Ovary (tissue), 9 donors: ENCODE measurements around the gene HOXA11. TPM values are rescaled to one million over a fixed set of nuclear protein-coding genes. Genes with fewer than 3 reads are reported as not detected.

Experiments used
- DNase-seq, 5 donors: peaks; one replicate each; pipeline ENCODE4 v3.0.0-alpha.2; 2019 to 2020
- H3K27ac ChIP-seq, 2 donors: fragments of 200-600 bp; one replicate each; pipeline versions ENCODE4 v1.5.1 to v1.8.0; 2019 to 2022
- H3K27me3 ChIP-seq: fragments of 200-600 bp; one replicate; pipeline ENCODE4 v1.8.0; 2022
- H3K36me3 ChIP-seq: fragments of 200-600 bp; sonication (generic); one replicate; pipeline ENCODE4 v1.5.1; 2019
- H3K4me1 ChIP-seq: one replicate; pipeline ENCODE4 v1.8.1; 2013; ENCODE audit warnings: mild to moderate bottlenecking, moderate library complexity; ENCODE audit not compliant: insufficient read depth
- H3K4me3 ChIP-seq: fragments of 200-600 bp; sonication (generic); one replicate; pipeline ENCODE4 v1.5.1; 2017
- H3K9me3 ChIP-seq, 2 donors: fragments of 200-600 bp in 1 of 2; sonication (generic) in 1 of 2; one replicate each; pipeline versions ENCODE4 v1.5.1 to v1.8.1; 2013 to 2019; ENCODE audit warnings: mild to moderate bottlenecking in 1 of 2, moderate library complexity in 1 of 2
- CTCF ChIP-seq, 3 donors: fragments of 450-650 bp in 2 of 3; fragments of 200-600 bp in 1 of 3; IDR thresholded peaks; one replicate each; pipeline versions ENCODE4 v1.5.1 to v1.8.0; 2016 to 2022; ENCODE audit warnings: antibody characterized with exemption in 3 of 3, mild to moderate bottlenecking in 1 of 3
- EP300 ChIP-seq: sonication (generic); formaldehyde crosslinking; IDR thresholded peaks from one replicate; pipeline ENCODE4 v1.6.1; 2017; ENCODE audit warnings: antibody characterized with exemption
- POLR2A ChIP-seq: fragments of 450-650 bp; IDR thresholded peaks from one replicate; pipeline ENCODE4 v1.6.1; 2017; ENCODE audit warnings: antibody characterized with exemption, mild to moderate bottlenecking, moderate library complexity
- WGBS, 3 donors: extraction: QIAGEN DNeasy Blood & Tissue Kit in 1 of 3; methylation state at CpG; one replicate each; pipeline versions ENCODE4 v1.1.5 to v1.1.7; 2013 to 2017; 5-methylcytosine and 5-hydroxymethylcytosine counted together
- intact Hi-C, 4 donors: fragments of 100-400 bp; cut with DNase I; formaldehyde crosslinking; loops; one replicate each; pipeline versions ENCODE4 v1.11.0 to v1.15.1; 2022 to 2023
- polyA plus RNA-seq, 2 donors: library from polyadenylated mRNA; stranded (reverse); fragments of 200-250 nt in 1 of 2; fragments of 350-450 nt in 1 of 2; fragmentation: Illumina TruSeq in 1 of 2; extraction: RNeasy Lipid Tissue Mini Kit (QIAGEN cat#74804) in 1 of 2; gene quantifications; one replicate each; pipeline ENCODE4 v1.2.3, GENCODE V29; 2013 to 2014
- total RNA-seq, 7 donors: library from RNA; depleted of rRNA in 2 of 7; stranded (reverse); fragments of >200 nt in 2 of 7; fragmentation: NEBNext Ultra II Directional in 3 of 7; extraction: Animal tissue kit (Norgen Biotek cat#: 25700) in 3 of 7; gene quantifications; one replicate each; pipeline versions ENCODE4 v1.1.0 to v1.2.4, GENCODE V29; 2016 to 2023
- donor health status: DM: no; HTN: no; CAD: no; lungs with moderate emphysema.
- donor health status: DM: no; HTN: no; CAD: no.
- donor health status: Bipolar disorder and iron deficiency.
- donor health status: DM: yes; HTN: yes; CAD: no.
- donor health status: DM: no; HTN: no; CAD: no.
- donor health status: DM: yes; HTN: yes; CAD: no.

The HOXA11 gene
- total and polyA plus RNA-seq, 9 donors: 0.11 to 2.0 (median 0.91) TPM; not detected in 3

DNA sequence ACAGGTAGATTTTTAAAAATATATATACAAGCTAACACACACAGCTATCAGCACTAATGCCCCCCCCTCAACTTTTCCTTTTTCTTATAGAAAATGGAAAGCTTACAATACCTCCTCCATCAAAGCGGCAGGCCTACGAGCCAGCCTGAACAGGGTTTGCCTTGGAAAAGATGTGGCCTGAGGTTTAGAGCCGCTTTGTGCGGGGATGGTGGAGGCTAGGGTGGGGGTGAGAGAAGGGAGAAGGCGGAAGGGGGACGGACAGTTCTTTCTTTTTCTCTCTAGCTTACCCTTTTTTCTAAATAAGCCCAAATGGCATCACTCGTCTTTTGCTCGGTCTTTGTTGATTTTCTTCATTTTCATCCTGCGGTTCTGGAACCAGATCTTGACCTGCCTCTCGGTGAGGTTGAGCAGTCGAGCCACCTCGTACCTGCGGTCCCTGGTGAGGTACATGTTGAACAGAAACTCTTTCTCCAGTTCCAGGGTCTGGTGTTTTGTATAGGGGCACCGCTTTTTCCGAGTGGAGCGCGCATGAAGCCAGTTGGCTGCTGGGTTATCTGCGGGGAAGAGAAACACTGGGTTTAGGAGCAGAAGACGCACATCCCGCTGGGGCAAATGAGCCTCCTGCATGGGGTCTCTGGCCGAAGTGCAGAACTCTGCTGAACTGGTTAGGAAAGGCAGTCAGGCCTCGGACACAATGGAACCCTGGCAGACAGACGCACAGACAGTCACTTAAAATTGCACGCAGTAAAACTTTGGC, 21.6 kb downstream of the HOXA11 start:
- H3K36me3 ChIP-seq: no peaks in the 10 kb centered on the region
- H3K4me1 ChIP-seq: peaks cover 2% of the 10 kb centered on the region
- 72 to 82% (median 81%) methylated on average over 24 of the region's 24 CpGs for WGBS, 3 donors
- no peak for TF ChIP-seq CTCF (IDR thresholded peaks at IDR 0.05)
- no peak for TF ChIP-seq POLR2A
- no peak for TF ChIP-seq EP300
- DNase-seq: peak in 2 of 5 donors; percentile 8 to 23
- intact Hi-C loops: loop anchor here in 3 of 4 donors (5.0 to 10.0 kb wide), 4 partner anchors 789 to 1279 kb away; no protein-coding TSS in a partner anchor
- H3K4me3 ChIP-seq: peak overlapping the region; percentile 53
- H3K9me3 ChIP-seq: no peaks in the 10 kb centered on the region
- H3K27ac ChIP-seq: no peak overlapping the region
- H3K27me3 ChIP-seq: peaks cover 11% of the 10 kb centered on the region

DNA sequence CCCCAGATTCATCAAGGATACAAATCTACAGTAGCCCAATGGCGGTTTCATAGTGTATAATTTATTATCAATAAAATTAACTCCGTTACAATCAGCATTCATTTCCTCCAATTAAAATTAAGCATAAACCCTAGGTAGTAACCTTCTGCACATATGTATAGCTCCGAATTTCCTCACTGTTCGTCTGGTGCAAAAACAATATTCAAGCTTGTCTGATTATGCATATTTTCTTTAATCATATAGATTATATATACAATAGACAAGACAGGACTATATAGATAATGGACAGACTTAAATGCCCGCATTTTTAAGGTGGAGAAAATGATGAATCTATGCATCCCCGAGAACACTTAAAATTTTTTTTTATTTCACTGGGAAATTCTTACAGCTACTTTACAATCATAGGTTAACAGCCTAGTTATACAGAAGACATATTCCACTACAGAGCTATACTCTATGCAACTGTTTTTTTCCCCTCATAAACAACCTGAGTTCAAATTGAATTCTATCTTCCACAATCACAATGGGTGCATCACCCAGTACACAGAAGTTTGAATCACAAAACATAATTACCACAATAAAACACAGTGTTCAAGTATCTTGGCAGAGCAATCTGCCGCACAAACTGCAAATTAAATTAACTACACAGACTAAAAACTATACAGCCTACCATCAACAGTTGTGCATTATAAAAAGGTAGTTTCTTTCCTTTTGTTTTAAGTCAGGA, 22.3 kb downstream of the HOXA11 start:
- no peaks in the 10 kb centered on the region for H3K9me3 ChIP-seq
- H3K27ac ChIP-seq: no peak overlapping the region
- 84 to 90% (median 88%) methylated on average over 7 of the region's 7 CpGs for WGBS, 3 donors
- peaks cover 9% of the 10 kb centered on the region for H3K27me3 ChIP-seq
- H3K36me3 ChIP-seq: no peaks in the 10 kb centered on the region
- intact Hi-C loops: loop anchor here in 3 of 4 donors (5.0 to 10.0 kb wide), 4 partner anchors 788 to 1278 kb away; no protein-coding TSS in a partner anchor
- TF ChIP-seq CTCF (IDR thresholded peaks at IDR 0.05) (no peak), EP300 (no peak), POLR2A (no peak)
- H3K4me1 ChIP-seq: peaks cover 2% of the 10 kb centered on the region
- peak overlapping the region; percentile 53 for H3K4me3 ChIP-seq
- no peak for DNase-seq

DNA sequence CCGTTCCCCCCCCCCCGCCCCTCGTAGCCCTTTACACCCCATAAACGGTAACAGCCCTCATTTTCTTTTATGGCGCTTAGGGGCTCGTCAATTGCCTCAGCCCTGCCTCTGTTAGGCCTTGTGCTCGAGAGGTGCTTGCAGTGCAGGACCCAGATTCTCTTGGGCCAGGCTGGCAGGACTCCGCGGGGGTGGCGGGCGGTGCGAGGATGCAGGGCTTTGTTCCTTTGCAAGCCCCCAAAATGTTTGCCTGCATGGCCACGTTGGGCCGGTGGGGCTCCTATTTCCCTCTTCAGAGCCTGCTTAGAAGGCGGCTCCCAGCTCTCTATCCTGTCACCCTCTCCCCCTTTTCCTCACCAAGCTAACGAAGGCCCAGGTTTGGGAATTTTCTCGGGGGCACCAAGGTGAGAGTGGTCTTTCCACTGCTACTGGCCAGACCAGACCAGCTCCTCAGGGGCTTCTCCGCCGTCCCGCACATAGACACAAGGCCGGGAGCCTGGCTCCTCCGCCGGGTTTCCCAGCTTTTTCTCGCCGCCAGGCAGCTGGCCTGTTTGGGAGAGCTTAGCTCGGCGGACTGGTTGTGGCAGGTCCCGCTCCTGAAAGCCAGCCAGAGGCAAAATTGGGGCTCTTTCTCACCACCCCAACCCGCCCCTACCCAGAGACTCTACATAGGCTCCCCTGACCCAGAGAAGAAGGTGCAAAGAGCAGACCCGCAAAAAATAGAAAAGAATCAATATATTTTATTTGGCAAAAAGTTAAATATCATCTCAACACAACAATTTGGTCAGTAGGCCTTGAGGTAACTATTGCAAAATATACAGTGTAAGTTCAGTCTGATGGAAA, 23.1 kb downstream of the HOXA11 start:
- Histone ChIP-seq H3K4me1 (peaks cover 2% of the 10 kb centered on the region), H3K4me3 (no peak overlapping the region), H3K27me3 (peaks cover 9% of the 10 kb centered on the region), H3K36me3 (no peaks in the 10 kb centered on the region), H3K9me3 (no peaks in the 10 kb centered on the region), H3K27ac (no peak overlapping the region)
- 62 to 69% (median 62%) methylated on average over 28 to 30 of the region's 30 CpGs for WGBS, 3 donors
- intact Hi-C loops: loop anchor here in 3 of 4 donors (5.0 to 10.0 kb wide), 4 partner anchors 787 to 1277 kb away; no protein-coding TSS in a partner anchor
- DNase-seq: peak in 3 of 5 donors; percentile 12 to 30 (median 19)
- TF ChIP-seq EP300: no peak
- TF ChIP-seq CTCF (IDR thresholded peaks at IDR 0.05): no peak
- no peak for TF ChIP-seq POLR2A

DNA sequence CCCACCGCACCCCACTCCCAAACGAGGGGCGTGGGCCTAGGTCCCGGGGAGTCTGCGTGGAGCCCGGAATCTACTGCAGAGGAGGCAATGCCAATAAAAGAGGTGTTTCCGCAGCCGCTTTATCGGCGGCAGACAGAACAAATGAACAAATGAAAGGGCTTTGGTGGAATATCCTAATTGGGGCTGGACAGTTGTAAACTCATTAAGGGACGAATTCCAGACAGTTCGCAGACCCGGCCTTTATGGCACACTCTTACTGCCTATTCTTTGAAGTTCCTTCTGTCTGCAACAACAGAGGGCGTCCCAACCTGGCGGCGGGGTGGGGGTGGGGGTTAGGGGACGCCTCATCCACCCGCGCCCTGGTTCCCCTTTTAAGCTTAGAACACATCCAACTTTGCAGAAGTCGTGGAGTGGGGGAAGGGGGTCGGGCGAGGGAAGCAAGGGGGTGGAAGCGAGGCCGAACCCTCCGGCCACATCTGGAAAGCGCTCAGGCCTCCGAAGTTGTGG, 23.8 kb downstream of the HOXA11 start:
- Histone ChIP-seq H3K36me3 (no peaks in the 10 kb centered on the region), H3K27ac (no peak overlapping the region), H3K9me3 (no peaks in the 10 kb centered on the region), H3K27me3 (peaks cover 9% of the 10 kb centered on the region), H3K4me1 (peaks cover 4% of the 10 kb centered on the region), H3K4me3 (peak overlapping the region; percentile 43)
- peak in 1 of 5 donors; percentile 31 for DNase-seq
- TF ChIP-seq EP300 (no peak), POLR2A (no peak), CTCF (IDR thresholded peaks at IDR 0.05) (no peak)
- intact Hi-C loops: loop anchor here in 3 of 4 donors (5.0 to 10.0 kb wide), 4 partner anchors 786 to 1276 kb away; no protein-coding TSS in a partner anchor
- 7 to 19% (median 10%) methylated on average over 26 to 27 of the region's 27 CpGs for WGBS, 3 donors
